ENCODE data around the gene POLA2. TPM values are rescaled to one million over a fixed set of nuclear protein-coding genes. Genes with fewer than 3 reads are reported as not detected.

Gene POLA2
- total and polyA plus RNA-seq, 4 donors: 4.5 to 14.2 (median 9.5) TPM

GRCh38 chr11:65251476-65251875 lies 10.3 kb upstream of the POLA2 start:
- Histone ChIP-seq H3K27ac (ENCODE audit: low read depth in 1 of 2, low read length in 1 of 2) (no peak overlapping the region), H3K9ac (ENCODE audit: insufficient read depth in 1 of 2, low read length in 2 of 2) (no peak overlapping the region), H3K4me1 (ENCODE audit: control insufficient read depth in 5 of 5, insufficient read depth in 5 of 5, low read length in 5 of 5) (no peaks in the 10 kb centered on the region), H3K4me3 (no peak overlapping the region), H3K9me3 (ENCODE audit: control insufficient read depth in 4 of 4, insufficient read depth in 3 of 4, low read length in 3 of 4) (no peaks in the 10 kb centered on the region), H3K36me3 (ENCODE audit: control insufficient read depth in 4 of 4, insufficient read depth in 4 of 4, low read length in 4 of 4) (no peaks in the 10 kb centered on the region), H3K27me3 (ENCODE audit: control insufficient read depth in 3 of 3, insufficient read depth in 3 of 3, low read length in 2 of 3) (no peaks in the 10 kb centered on the region)
- DNase-seq: no peak
- WGBS, 2 donors: 78 to 80% methylated on average over 9 of the region's 9 CpGs
- no peak for ATAC-seq (ENCODE audit: insufficient read depth, low FRiP score)
- TF ChIP-seq CTCF (IDR thresholded peaks at IDR 0.05; ENCODE audit: control extremely low read depth, extremely low read depth): no peak

- DNase-seq (no peak), ATAC-seq (ENCODE audit: insufficient read depth, low FRiP score) (no peak)
- H3K36me3 ChIP-seq (ENCODE audit: control insufficient read depth in 4 of 4, insufficient read depth in 4 of 4, low read length in 4 of 4): no peaks in the 10 kb centered on the region
- no peak overlapping the region for H3K4me3 ChIP-seq
- no peaks in the 10 kb centered on the region for H3K9me3 ChIP-seq (ENCODE audit: control insufficient read depth in 4 of 4, insufficient read depth in 3 of 4, low read length in 3 of 4)
- no peak overlapping the region for H3K27ac ChIP-seq (ENCODE audit: low read depth in 1 of 2, low read length in 1 of 2)
- no peaks in the 10 kb centered on the region for H3K27me3 ChIP-seq (ENCODE audit: control insufficient read depth in 3 of 3, insufficient read depth in 3 of 3, low read length in 2 of 3)
- H3K4me1 ChIP-seq (ENCODE audit: control insufficient read depth in 5 of 5, insufficient read depth in 5 of 5, low read length in 5 of 5): no peaks in the 10 kb centered on the region
- no peak for TF ChIP-seq CTCF (IDR thresholded peaks at IDR 0.05; ENCODE audit: control extremely low read depth, extremely low read depth)
- 86 to 87% methylated on average over 6 of the region's 6 CpGs for WGBS, 2 donors
- no peak overlapping the region for H3K9ac ChIP-seq (ENCODE audit: insufficient read depth in 1 of 2, low read length in 2 of 2)
Measured at GRCh38 chr11:65254724-65255123, 7.0 kb upstream of the POLA2 start.

GRCh38 chr11:65258988-65259387 lies 2.8 kb upstream of the POLA2 start:
- Histone ChIP-seq H3K27me3 (ENCODE audit: control insufficient read depth in 3 of 3, insufficient read depth in 3 of 3, low read length in 2 of 3) (no peaks in the 10 kb centered on the region), H3K27ac (ENCODE audit: low read depth in 1 of 2, low read length in 1 of 2) (no peak overlapping the region), H3K9me3 (ENCODE audit: control insufficient read depth in 4 of 4, insufficient read depth in 3 of 4, low read length in 3 of 4) (no peaks in the 10 kb centered on the region), H3K36me3 (ENCODE audit: control insufficient read depth in 4 of 4, insufficient read depth in 4 of 4, low read length in 4 of 4) (no peaks in the 10 kb centered on the region), H3K4me1 (ENCODE audit: control insufficient read depth in 5 of 5, insufficient read depth in 5 of 5, low read length in 5 of 5) (peaks cover 0 to 15% (median 8%) of the 10 kb centered on the region in 5 donors), H3K9ac (ENCODE audit: insufficient read depth in 1 of 2, low read length in 2 of 2) (no peak overlapping the region), H3K4me3 (no peak overlapping the region)
- WGBS, 2 donors: 83 to 88% methylated on average over 5 of the region's 5 CpGs
- ATAC-seq (ENCODE audit: insufficient read depth, low FRiP score) (no peak), DNase-seq (no peak)
- no peak for TF ChIP-seq CTCF (IDR thresholded peaks at IDR 0.05; ENCODE audit: control extremely low read depth, extremely low read depth)

GRCh38 chr11:65260302-65260701 lies 1.5 kb upstream of the POLA2 start:
- Histone ChIP-seq H3K9me3 (ENCODE audit: control insufficient read depth in 4 of 4, insufficient read depth in 3 of 4, low read length in 3 of 4) (no peaks in the 10 kb centered on the region), H3K4me3 (no peak overlapping the region), H3K4me1 (ENCODE audit: control insufficient read depth in 5 of 5, insufficient read depth in 5 of 5, low read length in 5 of 5) (peaks cover 0 to 15% (median 8%) of the 10 kb centered on the region in 5 donors), H3K9ac (ENCODE audit: insufficient read depth in 1 of 2, low read length in 2 of 2) (no peak overlapping the region), H3K27ac (ENCODE audit: low read depth in 1 of 2, low read length in 1 of 2) (no peak overlapping the region), H3K27me3 (ENCODE audit: control insufficient read depth in 3 of 3, insufficient read depth in 3 of 3, low read length in 2 of 3) (no peaks in the 10 kb centered on the region), H3K36me3 (ENCODE audit: control insufficient read depth in 4 of 4, insufficient read depth in 4 of 4, low read length in 4 of 4) (no peaks in the 10 kb centered on the region)
- no peak for DNase-seq
- no peak for ATAC-seq (ENCODE audit: insufficient read depth, low FRiP score)
- TF ChIP-seq CTCF (IDR thresholded peaks at IDR 0.05; ENCODE audit: control extremely low read depth, extremely low read depth): no peak
- 97 to 98% methylated on average over 16 to 17 of the region's 17 CpGs for WGBS, 2 donors

Data from lung (tissue), 12 donors.